Measurements from ENCODE around the gene SYNM. TPM values are rescaled to one million over a fixed set of nuclear protein-coding genes. Genes with fewer than 3 reads are reported as not detected.

Gene SYNM
- polyA plus RNA-seq, 1 donor from 2014 or later = 5.7 TPM

- TF ChIP-seq RAD21 (conservative IDR thresholded peaks at IDR 0.05) (no peak), EZH2 (IDR thresholded peaks at IDR 0.05; ENCODE audit: borderline replicate concordance, insufficient read depth, low read length, poor library complexity, severe bottlenecking) (no peak), MXI1 (conservative IDR thresholded peaks at IDR 0.05; ENCODE audit: poor library complexity, severe bottlenecking) (no peak), POLR2AphosphoS5 (IDR thresholded peaks at IDR 0.05) (no peak), TAF1 (IDR thresholded peaks at IDR 0.05; ENCODE audit: low read depth) (no peak), SMC3 (conservative IDR thresholded peaks at IDR 0.05; ENCODE audit: poor library complexity) (no peak), EP300 (conservative IDR thresholded peaks at IDR 0.05; ENCODE audit: poor library complexity, severe bottlenecking) (no peak)
- TF ChIP-seq, protein P1, sequence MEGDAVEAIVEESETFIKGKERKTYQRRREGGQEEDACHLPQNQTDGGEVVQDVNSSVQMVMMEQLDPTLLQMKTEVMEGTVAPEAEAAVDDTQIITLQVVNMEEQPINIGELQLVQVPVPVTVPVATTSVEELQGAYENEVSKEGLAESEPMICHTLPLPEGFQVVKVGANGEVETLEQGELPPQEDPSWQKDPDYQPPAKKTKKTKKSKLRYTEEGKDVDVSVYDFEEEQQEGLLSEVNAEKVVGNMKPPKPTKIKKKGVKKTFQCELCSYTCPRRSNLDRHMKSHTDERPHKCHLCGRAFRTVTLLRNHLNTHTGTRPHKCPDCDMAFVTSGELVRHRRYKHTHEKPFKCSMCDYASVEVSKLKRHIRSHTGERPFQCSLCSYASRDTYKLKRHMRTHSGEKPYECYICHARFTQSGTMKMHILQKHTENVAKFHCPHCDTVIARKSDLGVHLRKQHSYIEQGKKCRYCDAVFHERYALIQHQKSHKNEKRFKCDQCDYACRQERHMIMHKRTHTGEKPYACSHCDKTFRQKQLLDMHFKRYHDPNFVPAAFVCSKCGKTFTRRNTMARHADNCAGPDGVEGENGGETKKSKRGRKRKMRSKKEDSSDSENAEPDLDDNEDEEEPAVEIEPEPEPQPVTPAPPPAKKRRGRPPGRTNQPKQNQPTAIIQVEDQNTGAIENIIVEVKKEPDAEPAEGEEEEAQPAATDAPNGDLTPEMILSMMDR (IDR thresholded peaks at IDR 0.05; ENCODE audit: poor library complexity, severe bottlenecking) = no peak
- TF ChIP-seq, protein P2, sequence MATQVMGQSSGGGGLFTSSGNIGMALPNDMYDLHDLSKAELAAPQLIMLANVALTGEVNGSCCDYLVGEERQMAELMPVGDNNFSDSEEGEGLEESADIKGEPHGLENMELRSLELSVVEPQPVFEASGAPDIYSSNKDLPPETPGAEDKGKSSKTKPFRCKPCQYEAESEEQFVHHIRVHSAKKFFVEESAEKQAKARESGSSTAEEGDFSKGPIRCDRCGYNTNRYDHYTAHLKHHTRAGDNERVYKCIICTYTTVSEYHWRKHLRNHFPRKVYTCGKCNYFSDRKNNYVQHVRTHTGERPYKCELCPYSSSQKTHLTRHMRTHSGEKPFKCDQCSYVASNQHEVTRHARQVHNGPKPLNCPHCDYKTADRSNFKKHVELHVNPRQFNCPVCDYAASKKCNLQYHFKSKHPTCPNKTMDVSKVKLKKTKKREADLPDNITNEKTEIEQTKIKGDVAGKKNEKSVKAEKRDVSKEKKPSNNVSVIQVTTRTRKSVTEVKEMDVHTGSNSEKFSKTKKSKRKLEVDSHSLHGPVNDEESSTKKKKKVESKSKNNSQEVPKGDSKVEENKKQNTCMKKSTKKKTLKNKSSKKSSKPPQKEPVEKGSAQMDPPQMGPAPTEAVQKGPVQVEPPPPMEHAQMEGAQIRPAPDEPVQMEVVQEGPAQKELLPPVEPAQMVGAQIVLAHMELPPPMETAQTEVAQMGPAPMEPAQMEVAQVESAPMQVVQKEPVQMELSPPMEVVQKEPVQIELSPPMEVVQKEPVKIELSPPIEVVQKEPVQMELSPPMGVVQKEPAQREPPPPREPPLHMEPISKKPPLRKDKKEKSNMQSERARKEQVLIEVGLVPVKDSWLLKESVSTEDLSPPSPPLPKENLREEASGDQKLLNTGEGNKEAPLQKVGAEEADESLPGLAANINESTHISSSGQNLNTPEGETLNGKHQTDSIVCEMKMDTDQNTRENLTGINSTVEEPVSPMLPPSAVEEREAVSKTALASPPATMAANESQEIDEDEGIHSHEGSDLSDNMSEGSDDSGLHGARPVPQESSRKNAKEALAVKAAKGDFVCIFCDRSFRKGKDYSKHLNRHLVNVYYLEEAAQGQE (IDR thresholded peaks at IDR 0.05; ENCODE audit: borderline replicate concordance) = no peak
- Histone ChIP-seq H3K79me2 (replicated peaks; ENCODE audit: insufficient read depth, low read length) (no peaks in the 10 kb centered on the region), H3K4me2 (ENCODE audit: low read length) (no peak overlapping the region), H3K9me3 (ENCODE audit: low read length) (no peaks in the 10 kb centered on the region), H2AFZ (ENCODE audit: low read depth, low read length) (no peak overlapping the region), H3K27me3 (ENCODE audit: insufficient read depth, low read depth, low read length) (no peaks in the 10 kb centered on the region), H3K36me3 (ENCODE audit: insufficient read depth, low read length) (no peaks in the 10 kb centered on the region), H4K20me1 (ENCODE audit: insufficient read depth) (no peaks in the 10 kb centered on the region), H3K9ac (ENCODE audit: low read length) (no peak overlapping the region), H3K9me2 (ENCODE audit: insufficient read depth, low read length) (no peaks in the 10 kb centered on the region), H3K4me3 (ENCODE audit: low read length) (no peak overlapping the region), H3K27ac (ENCODE audit: low read length) (no peak overlapping the region), H3F3A (ENCODE audit: insufficient read depth, low read length, poor library complexity, severe bottlenecking) (no peaks in the 10 kb centered on the region)
Measured at GRCh38 chr15:99055555-99056134, 49.2 kb upstream of the SYNM start.

DNA sequence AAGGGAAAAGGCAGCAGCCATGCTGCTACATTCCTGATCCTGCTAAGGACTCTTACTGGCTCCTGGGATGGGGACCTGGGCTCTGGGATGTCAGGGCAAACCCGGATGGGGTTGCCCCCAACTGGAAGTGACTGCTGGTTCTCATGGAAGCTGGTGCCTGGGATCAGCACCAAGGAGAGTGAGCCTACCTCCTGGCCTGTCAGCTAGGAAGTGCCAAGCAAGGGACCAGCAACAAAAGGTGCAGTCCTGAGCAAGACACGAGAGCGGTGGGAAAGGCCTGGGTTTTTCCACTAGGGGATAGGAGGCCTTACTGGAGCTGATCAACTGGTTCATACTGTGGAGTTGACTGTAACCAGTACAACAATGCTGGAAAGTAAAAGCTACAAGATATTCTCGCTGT, 47.9 kb upstream of the SYNM start:
- Histone ChIP-seq H3K27me3 (ENCODE audit: insufficient read depth, low read depth, low read length) (no peaks in the 10 kb centered on the region), H3K9me3 (ENCODE audit: low read length) (no peaks in the 10 kb centered on the region), H2AFZ (ENCODE audit: low read depth, low read length) (no peak overlapping the region), H3F3A (ENCODE audit: insufficient read depth, low read length, poor library complexity, severe bottlenecking) (no peaks in the 10 kb centered on the region), H3K4me2 (ENCODE audit: low read length) (no peak overlapping the region), H3K27ac (ENCODE audit: low read length) (no peak overlapping the region), H3K36me3 (ENCODE audit: insufficient read depth, low read length) (no peaks in the 10 kb centered on the region), H3K9me2 (ENCODE audit: insufficient read depth, low read length) (no peaks in the 10 kb centered on the region), H3K9ac (ENCODE audit: low read length) (no peak overlapping the region), H3K4me3 (ENCODE audit: low read length) (no peak overlapping the region), H4K20me1 (ENCODE audit: insufficient read depth) (no peaks in the 10 kb centered on the region), H3K79me2 (replicated peaks; ENCODE audit: insufficient read depth, low read length) (no peaks in the 10 kb centered on the region)
- TF ChIP-seq EZH2 (IDR thresholded peaks at IDR 0.05; ENCODE audit: borderline replicate concordance, insufficient read depth, low read length, poor library complexity, severe bottlenecking) (no peak), RAD21 (conservative IDR thresholded peaks at IDR 0.05) (no peak), TAF1 (IDR thresholded peaks at IDR 0.05; ENCODE audit: low read depth) (no peak), SMC3 (conservative IDR thresholded peaks at IDR 0.05; ENCODE audit: poor library complexity) (no peak)
- TF ChIP-seq, protein P1 (IDR thresholded peaks at IDR 0.05; ENCODE audit: poor library complexity, severe bottlenecking) = no peak
